SKM-1 treated with dmso at 0.1 percent for 144 hours (cell line): Measurements from ENCODE around the gene TIGD1.
A peak's percentile ranks its signal among the peaks of the same experiment; 100 is the strongest.
"Not testable (repeated sequence)": the region's sequence is repeated elsewhere in the genome, so short reads cannot be mapped to it uniquely, and the experiment has no call there.

Experiments used
- DNase-seq: peaks from one replicate; lab custom pipeline; 2025; ENCODE audit not compliant: unreplicated experiment; lab: John Stamatoyannopoulos, UW

The TIGD1 gene

GRCh38 chr2:232540441-232541041 is 9.8 kb downstream of the TIGD1 start:
- no peak for DNase-seq

- no peak for DNase-seq
Observed at GRCh38 chr2:232539298-232540231, 10.8 kb downstream of the TIGD1 start, which contains the start of gene CHRNG. TSS of gene CHRNG (plus strand) at chr2:232539692. CDS start at chr2:232539748, 56 bp downstream.

GRCh38 chr2:232538671-232539070 is 11.7 kb downstream of the TIGD1 start:
- DNase-seq, result peak; percentile 39

GRCh38 chr2:232537499-232537898 is 12.9 kb downstream of the TIGD1 start:
- DNase-seq, result no peak

- DNase-seq, result no peak
Observed at GRCh38 chr2:232537079-232537478, 13.3 kb downstream of the TIGD1 start.

GRCh38 chr2:232535761-232536530 is 14.4 kb downstream of the TIGD1 start:
- no peak for DNase-seq

- DNase-seq, result no peak
Observed at GRCh38 chr2:232534940-232535651, 15.3 kb downstream of the TIGD1 start.

GRCh38 chr2:232533944-232534710 is 16.2 kb downstream of the TIGD1 start:
- no peak for DNase-seq

- not testable (repeated sequence) for DNase-seq
Observed at GRCh38 chr2:232532821-232533220, 17.5 kb downstream of the TIGD1 start.

- no peak for DNase-seq
Observed at GRCh38 chr2:232532419-232532818, 17.9 kb downstream of the TIGD1 start.

- DNase-seq, result no peak
Observed at GRCh38 chr2:232530626-232531260, 19.6 kb downstream of the TIGD1 start.

GRCh38 chr2:232529806-232530547 is 20.4 kb downstream of the TIGD1 start:
- no peak for DNase-seq

GRCh38 chr2:232528746-232529460 is 21.5 kb downstream of the TIGD1 start:
- no peak for DNase-seq

- no peak for DNase-seq
Observed at GRCh38 chr2:232527905-232528470, 22.4 kb downstream of the TIGD1 start.

- DNase-seq, result no peak
Observed at GRCh38 chr2:232526372-232526941, 23.9 kb downstream of the TIGD1 start.

- DNase-seq, result no peak
Observed at GRCh38 chr2:232525791-232526371, 24.5 kb downstream of the TIGD1 start, which contains the start of gene CHRND. TSS of gene CHRND (plus strand) at chr2:232526160. CDS start at chr2:232526216, 56 bp downstream.

- no peak for DNase-seq
Observed at GRCh38 chr2:232525199-232525598, 25.2 kb downstream of the TIGD1 start.
